Erythroblast (primary cell): ENCODE results near the gene SPCS2.
"Not testable (repeated sequence)": the region's sequence is repeated elsewhere in the genome, so short reads cannot be mapped to it uniquely, and the experiment has no call there.

Experiments
- DNase-seq, 2 experiments: peaks; one replicate each; lab custom pipeline; 2025; lab: John Stamatoyannopoulos, UW
- GATA1 ChIP-seq: IDR thresholded peaks from 2 replicates; pipeline ENCODE4 v1.6.1; 2011; ENCODE audit warnings: low read depth, mild to moderate bottlenecking, control low read depth, low read length, moderate library complexity
- POLR2A ChIP-seq: IDR thresholded peaks from 2 replicates; pipeline ENCODE4 v1.6.1; 2011; ENCODE audit warnings: mild to moderate bottlenecking, low read length

Gene SPCS2

DNA sequence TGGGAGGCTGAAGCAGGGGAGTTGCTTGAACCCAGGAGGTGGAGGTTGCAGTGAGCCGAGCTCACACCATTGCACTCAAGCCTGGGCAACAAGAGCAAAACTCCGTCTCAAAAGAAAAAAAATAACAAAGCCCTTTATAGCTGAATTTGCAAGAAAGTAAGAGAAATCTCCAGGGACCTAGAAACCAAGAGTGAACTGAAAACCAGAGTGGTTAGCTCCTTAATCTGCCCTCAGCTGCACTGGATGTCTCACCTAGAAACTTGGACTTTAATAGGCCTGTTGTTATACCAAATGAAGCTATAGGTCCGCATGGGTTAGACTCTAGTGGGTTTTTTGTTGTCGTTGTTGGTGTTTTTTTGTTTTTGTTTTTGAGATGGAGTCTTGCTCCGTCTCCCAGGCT is 43.8 kb downstream of the SPCS2 start:
- no peak for DNase-seq
- no peak for TF ChIP-seq GATA1
- no peak for TF ChIP-seq POLR2A

- TF ChIP-seq GATA1 (no peak), POLR2A (no peak)
- DNase-seq: no peak
These were observed 51.9 kb downstream of the SPCS2 start for GRCh38 chr11:75000975-75001354.

DNA sequence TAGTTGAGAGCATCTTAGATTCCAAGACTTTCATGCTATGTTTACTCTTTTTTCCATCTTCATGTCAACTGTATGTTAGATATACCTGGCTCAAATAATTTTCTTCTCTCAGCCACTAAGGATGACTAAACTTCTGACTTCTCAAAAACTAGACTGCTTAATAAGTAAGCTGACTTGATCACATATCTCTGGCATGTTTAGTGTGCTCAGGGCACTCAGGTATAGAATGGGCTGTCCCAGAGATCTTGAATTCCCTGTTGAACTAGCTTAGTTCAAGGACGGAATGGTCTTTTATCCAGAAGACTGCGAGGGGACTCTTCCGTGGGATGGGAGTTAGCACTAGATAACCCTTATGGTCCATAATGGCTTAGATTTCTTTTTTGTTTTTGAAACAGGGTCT is 52.6 kb downstream of the SPCS2 start:
- TF ChIP-seq GATA1 (no peak), POLR2A (no peak)
- DNase-seq: no peak

- no peak for DNase-seq
- no peak for TF ChIP-seq GATA1
- TF ChIP-seq POLR2A: no peak
These were observed 53.5 kb downstream of the SPCS2 start for GRCh38 chr11:75002516-75002915.

DNA sequence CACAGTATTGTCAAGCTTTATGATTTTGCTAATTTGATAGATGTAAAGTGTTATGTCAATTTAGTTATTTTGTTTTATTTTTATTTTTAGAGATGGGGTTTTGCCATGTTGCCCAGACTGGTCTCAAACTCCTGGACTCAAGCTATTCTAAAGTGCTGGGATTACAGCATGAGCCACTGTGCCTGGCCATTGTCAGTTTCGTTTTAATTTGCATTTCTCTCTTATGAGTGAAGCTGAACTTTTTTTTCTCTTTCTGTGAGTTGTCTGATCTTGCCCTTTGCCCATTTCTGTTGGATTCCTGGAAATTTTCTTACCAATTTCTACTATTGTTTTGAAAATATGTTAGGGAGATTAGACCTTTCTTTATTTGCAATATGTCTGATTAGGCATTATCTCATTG is 55.1 kb downstream of the SPCS2 start:
- TF ChIP-seq GATA1: no peak
- TF ChIP-seq POLR2A: no peak
- no peak for DNase-seq

GRCh38 chr11:75011357-75011756 is 62.3 kb downstream of the SPCS2 start:
- TF ChIP-seq POLR2A (no peak), GATA1 (no peak)
- DNase-seq: no peak

DNA sequence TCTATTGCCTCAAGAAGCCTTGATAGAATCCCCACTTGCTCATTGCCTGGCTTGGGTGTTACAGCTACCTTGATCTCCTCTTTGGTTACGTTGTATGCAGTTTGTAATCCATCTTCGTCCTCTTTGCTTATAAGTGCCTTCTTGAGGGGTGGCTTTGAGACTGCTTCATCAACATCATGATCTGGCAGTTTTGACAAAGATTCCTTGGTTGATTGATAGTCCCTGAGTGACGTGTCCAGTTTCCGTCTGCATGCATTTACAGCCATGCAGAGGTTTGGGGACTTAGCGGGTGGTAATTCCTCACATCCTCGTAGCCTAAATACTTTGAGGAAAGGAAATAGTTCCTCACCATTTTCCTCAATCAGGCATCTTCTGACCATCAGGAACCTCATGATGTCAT is 62.8 kb downstream of the SPCS2 start:
- DNase-seq: no peak
- no peak for TF ChIP-seq GATA1
- TF ChIP-seq POLR2A: no peak

GRCh38 chr11:75013051-75013450 is 64.0 kb downstream of the SPCS2 start:
- peak; percentile 42 to 68 for DNase-seq
- TF ChIP-seq GATA1 (no peak), POLR2A (no peak)

DNA sequence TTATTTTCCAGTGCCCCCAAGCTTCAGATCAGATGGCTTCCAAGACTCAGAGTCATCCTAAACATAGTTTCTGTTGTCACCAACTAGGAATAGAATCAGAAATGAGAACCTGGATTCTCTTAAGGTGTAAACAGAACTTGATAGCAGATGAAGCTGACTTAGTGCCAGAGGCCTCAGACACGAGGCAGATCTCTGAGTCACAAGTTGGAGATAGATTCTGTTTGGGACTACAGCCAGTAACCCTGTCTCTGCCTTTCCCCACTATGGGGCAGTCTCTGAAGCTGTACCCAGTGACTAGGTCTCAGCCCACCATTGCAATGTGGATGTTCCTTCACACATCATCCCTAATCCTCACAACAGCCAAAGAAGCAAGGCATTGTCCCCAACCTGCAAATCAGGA is 65.1 kb downstream of the SPCS2 start:
- no peak for TF ChIP-seq GATA1
- no peak for TF ChIP-seq POLR2A
- peak; percentile 32 to 69 for DNase-seq

GRCh38 chr11:75019200-75019599 is 70.1 kb downstream of the SPCS2 start:
- DNase-seq: not testable (repeated sequence)

GRCh38 chr11:75020328-75020727 is 71.3 kb downstream of the SPCS2 start:
- not testable (repeated sequence) for DNase-seq

- TF ChIP-seq POLR2A: no peak
- no peak for DNase-seq
These were observed 73.2 kb downstream of the SPCS2 start for GRCh38 chr11:75022296-75022695.

DNA sequence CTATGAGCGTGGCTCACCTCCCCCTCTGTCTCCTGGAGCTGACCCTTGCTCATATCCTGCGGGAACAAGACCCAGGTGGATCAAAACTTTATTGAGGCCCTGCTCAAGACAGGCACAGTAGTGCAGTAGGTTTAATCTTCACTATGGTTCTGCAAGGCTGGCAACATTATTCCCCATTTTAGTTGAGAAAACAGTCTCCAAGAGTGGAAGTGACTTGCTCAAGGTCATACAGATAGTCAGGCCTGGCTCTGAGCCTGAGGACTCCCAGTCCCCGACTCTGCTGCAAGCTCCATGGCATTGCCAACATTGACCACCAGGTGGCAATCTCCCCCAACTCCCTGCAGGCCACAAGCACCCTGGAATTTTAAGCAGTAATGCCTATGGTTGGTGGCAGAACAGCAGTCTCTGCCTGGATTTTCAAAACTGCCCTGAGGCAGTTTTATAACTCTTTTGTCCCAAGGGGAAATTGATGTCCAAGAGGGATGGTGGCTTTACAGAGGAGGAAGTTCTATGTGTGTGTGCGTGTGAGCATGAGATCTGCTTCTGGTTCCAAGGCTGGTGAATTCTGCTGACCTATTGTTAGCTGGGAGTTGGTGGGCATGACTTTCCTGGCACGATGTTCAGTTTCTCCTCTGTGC is 73.8 kb downstream of the SPCS2 start:
- DNase-seq: peak; percentile 89 to 94
- no peak for TF ChIP-seq POLR2A
- TF ChIP-seq GATA1: no peak

DNA sequence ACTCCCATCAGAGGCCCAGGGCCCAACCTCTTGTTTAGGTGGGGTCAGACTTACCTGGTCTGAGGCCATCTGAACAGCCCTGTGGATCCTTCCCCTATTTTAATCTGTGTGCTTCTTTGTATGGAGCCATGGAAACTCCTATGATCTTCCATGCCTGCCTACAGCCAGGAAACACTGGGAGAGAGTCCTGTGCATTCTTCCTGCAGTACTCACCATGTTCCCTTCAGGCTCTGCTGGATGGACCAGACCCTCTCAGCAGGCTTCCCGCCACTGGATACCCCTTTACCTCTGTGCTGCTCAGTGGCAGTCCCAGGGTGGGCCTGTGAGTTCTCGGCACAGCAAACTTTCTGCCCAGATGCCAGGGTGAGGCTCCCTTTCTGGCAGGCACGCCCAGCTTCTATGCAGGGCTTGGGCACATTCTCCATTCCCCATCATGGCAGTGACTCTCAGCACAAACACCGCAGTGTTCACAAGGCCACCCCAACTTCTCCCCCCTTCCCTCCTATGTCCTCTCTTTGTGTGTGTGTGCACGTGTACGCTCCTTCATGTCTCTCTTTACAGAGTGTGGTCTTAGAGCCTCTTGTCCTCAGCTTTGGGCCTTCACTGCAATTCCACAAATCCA is 74.5 kb downstream of the SPCS2 start:
- no peak for TF ChIP-seq POLR2A

DNA sequence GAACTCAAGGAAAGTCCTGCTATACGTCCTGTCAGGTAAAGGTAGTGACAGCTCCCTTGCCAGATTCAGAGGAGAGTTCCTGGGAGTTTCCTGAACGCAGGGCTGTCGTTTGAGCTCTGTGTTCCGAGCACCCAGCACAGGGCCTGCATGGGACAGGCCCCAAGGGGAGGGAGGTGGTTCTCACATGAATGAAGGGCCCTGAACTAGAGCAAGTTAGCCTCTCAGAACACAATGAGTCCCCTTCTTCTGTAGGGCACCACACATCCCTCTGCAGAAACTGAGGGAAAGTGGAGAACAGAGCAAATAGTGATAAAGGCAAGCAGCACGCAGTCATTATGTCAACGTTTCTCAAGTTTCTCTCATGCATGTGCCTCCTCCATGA is 75.0 kb downstream of the SPCS2 start:
- no peak for TF ChIP-seq POLR2A
- no peak for TF ChIP-seq GATA1
- no peak for DNase-seq

More for the DNA sequence above, 74.5 kb downstream of the SPCS2 start:
- DNase-seq: no peak
